GM23338 (cell line): ENCODE data around the gene ETV2. TPM values are rescaled to one million over a fixed set of nuclear protein-coding genes. Genes with fewer than 3 reads are reported as not detected.

ENCODE experiments used
- ATAC-seq: fragments of 200-7000 bp; cut with Tn5 transposase; 3 replicates; pipeline ENCODE4 v1.9.1; 2020
- DNase-seq: peaks from one replicate; pipeline ENCODE4 v3.0.0-alpha.2; 2015; ENCODE audit warnings: low spot score
- H2AFZ ChIP-seq: fragments of 200-600 bp; sonication (generic); 2 replicates; pipeline ENCODE4 v1.8.0; 2016; ENCODE audit warnings: antibody characterized with exemption, mild to moderate bottlenecking, moderate library complexity
- H3F3A ChIP-seq: fragments of 200-600 bp; sonication (generic); replicated peaks from 2 replicates; pipeline ENCODE4 v1.8.0; 2017; ENCODE audit warnings: antibody characterized with exemption, mixed run types, low read depth
- H3K27ac ChIP-seq: fragments of 200-600 bp; sonication (generic); 2 replicates; pipeline ENCODE4 v1.6.1; 2016; ENCODE audit warnings: low read depth
- H3K27me3 ChIP-seq: fragments of 200-600 bp; sonication (generic); 2 replicates; pipeline ENCODE4 v1.8.0; 2016; ENCODE audit warnings: mild to moderate bottlenecking, mixed run types, moderate library complexity; ENCODE audit not compliant: insufficient read depth
- H3K36me3 ChIP-seq: fragments of 200-600 bp; sonication (generic); 2 replicates; pipeline ENCODE4 v1.8.0; 2016; ENCODE audit warnings: mild to moderate bottlenecking; ENCODE audit not compliant: insufficient read depth
- H3K4me1 ChIP-seq: fragments of 200-600 bp; sonication (generic); 2 replicates; pipeline ENCODE4 v1.8.0; 2016; ENCODE audit warnings: mild to moderate bottlenecking, moderate library complexity; ENCODE audit not compliant: insufficient read depth
- H3K4me2 ChIP-seq: fragments of 200-600 bp; sonication (generic); 2 replicates; pipeline ENCODE4 v1.7.1; 2017; ENCODE audit warnings: mixed run types
- H3K4me3 ChIP-seq: fragments of 200-600 bp; sonication (generic); 2 replicates; pipeline ENCODE4 v1.6.1; 2016; ENCODE audit warnings: mixed run types
- H3K79me2 ChIP-seq: fragments of 200-600 bp; sonication (generic); replicated peaks from 2 replicates; pipeline ENCODE4 v1.8.0; 2017; ENCODE audit warnings: mild to moderate bottlenecking; ENCODE audit not compliant: insufficient read depth
- H3K9me2 ChIP-seq: fragments of 200-600 bp; sonication (generic); 2 replicates; pipeline ENCODE4 v1.8.0; 2017; ENCODE audit not compliant: insufficient read depth
- H4K20me1 ChIP-seq: fragments of 200-600 bp; sonication (generic); replicated peaks from 2 replicates; pipeline ENCODE4 v1.8.0; 2017; ENCODE audit warnings: mild to moderate bottlenecking; ENCODE audit not compliant: insufficient read depth
- H3K27ac Mint-ChIP-seq: 2 replicates; pipeline ENCODE4 v1.8.0; 2020; ENCODE audit warnings: inconsistent platforms, mild to moderate bottlenecking, moderate library complexity, mixed read lengths
- H3K27me3 Mint-ChIP-seq: 3 replicates; pipeline ENCODE4 v1.8.0; 2022; ENCODE audit warnings: low read depth, mild to moderate bottlenecking, moderate library complexity, mixed read lengths, inconsistent platforms; ENCODE audit not compliant: insufficient read depth, poor library complexity
- H3K36me3 Mint-ChIP-seq: 3 replicates; pipeline ENCODE4 v1.8.0; 2021; ENCODE audit warnings: low read depth, mild to moderate bottlenecking, inconsistent platforms, moderate library complexity, mixed read lengths
- H3K4me1 Mint-ChIP-seq: 3 replicates; pipeline ENCODE4 v1.8.0; 2020; ENCODE audit warnings: mild to moderate bottlenecking, inconsistent platforms, mixed read lengths
- H3K4me3 Mint-ChIP-seq: 3 replicates; pipeline ENCODE4 v1.8.0; 2021; ENCODE audit warnings: moderate library complexity, mild to moderate bottlenecking, inconsistent platforms, mixed read lengths
- H3K9me3 Mint-ChIP-seq: 3 replicates; pipeline ENCODE4 v1.8.0; 2020; ENCODE audit warnings: moderate library complexity, mild to moderate bottlenecking, inconsistent platforms, mixed read lengths
- CREB1 ChIP-seq: fragments of 250-450 bp; sonication (Bioruptor Pico); IDR thresholded peaks from 2 replicates; pipeline ENCODE4 v1.5.0; 2020; ENCODE audit warnings: low read depth, mild to moderate bottlenecking, moderate library complexity
- CTCF ChIP-seq, 2 experiments: fragments of 200-600 bp in 1 of 2; sonication (generic) in 1 of 2; conservative IDR thresholded peaks; 2 replicates each; pipeline versions ENCODE4 v1.5.1 to v1.6.1; 2016 to 2017; ENCODE audit warnings: antibody characterized with exemption in 2 of 2, low read depth in 2 of 2, mild to moderate bottlenecking in 2 of 2, moderate library complexity in 1 of 2
- EZH2 ChIP-seq: fragments of 200-600 bp; sonication (generic); IDR thresholded peaks from one replicate; pipeline ENCODE4 v1.8.0; 2017; ENCODE audit warnings: antibody characterized with exemption, mild to moderate bottlenecking, low read depth; ENCODE audit not compliant: unreplicated experiment
- EZH2phosphoT487 ChIP-seq: fragments of 200-600 bp; sonication (generic); IDR thresholded peaks from one replicate; pipeline ENCODE4 v1.8.1; 2018; ENCODE audit warnings: antibody characterized with exemption; ENCODE audit not compliant: unreplicated experiment
- JUNB ChIP-seq: IDR thresholded peaks from one replicate; pipeline ENCODE4 v1.6.1; 2016; ENCODE audit warnings: antibody characterized with exemption; ENCODE audit not compliant: unreplicated experiment
- NANOG ChIP-seq: IDR thresholded peaks from 2 replicates; pipeline ENCODE4 v1.6.1; 2016; ENCODE audit warnings: antibody characterized with exemption, borderline replicate concordance
- POLR2AphosphoS5 ChIP-seq: IDR thresholded peaks from 2 replicates; pipeline ENCODE4 v1.6.1; 2016; ENCODE audit warnings: antibody characterized with exemption, low read depth
- STAT1 ChIP-seq: IDR thresholded peaks from one replicate; pipeline ENCODE4 v1.6.1; 2016; ENCODE audit warnings: antibody characterized with exemption; ENCODE audit not compliant: unreplicated experiment
- ZNF114 ChIP-seq: fragments of 250-450 bp; sonication (Bioruptor Pico); IDR thresholded peaks from 2 replicates; pipeline ENCODE4 v1.5.0; 2020; ENCODE audit warnings: mild to moderate bottlenecking, moderate library complexity
- ZNF331 ChIP-seq: fragments of 250-450 bp; sonication (Bioruptor Pico); IDR thresholded peaks from 2 replicates; pipeline ENCODE4 v1.5.0; 2020; ENCODE audit warnings: low read depth, mild to moderate bottlenecking, moderate library complexity
- polyA plus RNA-seq: library from polyadenylated mRNA; unstranded; fragments of >200 nt; fragmentation: Nextera tagmentation; extraction: Ambion mirVana; gene quantifications from 2 replicates; pipeline ENCODE4 v1.2.1, GENCODE V29; 2016
- total RNA-seq: library from RNA; depleted of rRNA; stranded (reverse); fragments of >200 nt; shearing (Covaris generic); gene quantifications from 2 replicates; pipeline ENCODE4 v1.2.3, GENCODE V29; 2014
- TF ChIP-seq, protein P1 (sequence below): IDR thresholded peaks from 2 replicates; pipeline ENCODE4 v1.6.1; 2016; ENCODE audit warnings: antibody characterized with exemption
- TF ChIP-seq, protein P2 (sequence below): IDR thresholded peaks from one replicate; pipeline ENCODE4 v1.6.1; 2018; ENCODE audit warnings: antibody characterized with exemption; ENCODE audit not compliant: unreplicated experiment
- TF ChIP-seq, protein P3 (sequence below): fragments of 250-450 bp; sonication (Bioruptor Pico); IDR thresholded peaks from 2 replicates; pipeline ENCODE4 v1.5.0; 2020; ENCODE audit warnings: mild to moderate bottlenecking, moderate library complexity

ETV2 gene
- total and polyA plus RNA-seq, 2 experiments from 2014 or later: 0.87 to 1.5 TPM

DNA sequence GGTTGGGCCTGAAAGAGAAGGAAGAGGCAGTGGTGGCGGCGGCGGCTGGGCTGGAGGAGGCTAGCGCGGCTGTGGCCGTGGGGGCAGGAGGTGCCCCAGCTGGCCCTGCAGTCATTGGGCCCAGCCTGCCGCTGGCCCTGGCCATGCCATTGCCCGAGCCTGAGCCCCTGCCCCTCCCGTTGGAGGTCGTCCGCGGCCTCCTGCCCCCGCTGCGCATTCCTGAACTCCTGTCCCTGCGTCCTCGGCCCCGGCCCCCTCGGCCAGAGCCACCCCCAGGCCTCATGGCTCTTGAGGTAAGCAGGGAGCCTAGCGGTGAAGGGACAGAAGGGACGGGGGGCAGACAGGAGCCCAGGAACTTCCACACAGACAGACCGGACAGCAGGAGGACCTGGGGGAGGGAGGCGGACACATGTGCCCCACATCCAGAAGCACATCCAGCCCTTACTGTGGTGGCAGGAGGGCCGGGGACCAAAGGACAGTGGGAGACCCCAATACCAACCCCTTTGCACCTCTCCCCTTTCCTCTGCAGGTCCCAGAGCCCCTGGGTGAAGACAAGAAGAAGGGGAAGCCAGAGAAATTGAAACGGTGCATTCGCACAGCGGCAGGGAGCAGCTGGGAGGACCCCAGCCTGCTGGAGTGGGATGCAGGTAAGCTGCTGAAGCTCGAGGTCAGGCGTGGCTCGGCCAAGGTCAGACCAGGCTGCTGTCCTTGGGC lies 7.7 kb upstream of the ETV2 start:
- Mint-ChIP-seq H3K36me3 (peaks cover 59% of the 10 kb centered on the region), H3K4me1 (peaks cover 3% of the 10 kb centered on the region; the same call in 2 of the 3 replicates), H3K27ac (no peak overlapping the region), H3K27me3 (peaks cover 4% of the 10 kb centered on the region), H3K9me3 (no peaks in the 10 kb centered on the region; the same call in 2 of the 3 replicates), H3K4me3 (no peak overlapping the region)
- H3K9me2 ChIP-seq: no peaks in the 10 kb centered on the region
- 0 out of 2 replicates have a peak, but pooled peaks cover 4% of the 10 kb centered on the region for H3K36me3 ChIP-seq
- ATAC-seq: no peak
- TF ChIP-seq, protein P1, sequence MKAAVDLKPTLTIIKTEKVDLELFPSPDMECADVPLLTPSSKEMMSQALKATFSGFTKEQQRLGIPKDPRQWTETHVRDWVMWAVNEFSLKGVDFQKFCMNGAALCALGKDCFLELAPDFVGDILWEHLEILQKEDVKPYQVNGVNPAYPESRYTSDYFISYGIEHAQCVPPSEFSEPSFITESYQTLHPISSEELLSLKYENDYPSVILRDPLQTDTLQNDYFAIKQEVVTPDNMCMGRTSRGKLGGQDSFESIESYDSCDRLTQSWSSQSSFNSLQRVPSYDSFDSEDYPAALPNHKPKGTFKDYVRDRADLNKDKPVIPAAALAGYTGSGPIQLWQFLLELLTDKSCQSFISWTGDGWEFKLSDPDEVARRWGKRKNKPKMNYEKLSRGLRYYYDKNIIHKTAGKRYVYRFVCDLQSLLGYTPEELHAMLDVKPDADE: no peak
- TF ChIP-seq STAT1: no peak
- TF ChIP-seq CREB1 (CRISPR knock-in tag): no peak
- no peak for TF ChIP-seq NANOG
- TF ChIP-seq, protein P2, sequence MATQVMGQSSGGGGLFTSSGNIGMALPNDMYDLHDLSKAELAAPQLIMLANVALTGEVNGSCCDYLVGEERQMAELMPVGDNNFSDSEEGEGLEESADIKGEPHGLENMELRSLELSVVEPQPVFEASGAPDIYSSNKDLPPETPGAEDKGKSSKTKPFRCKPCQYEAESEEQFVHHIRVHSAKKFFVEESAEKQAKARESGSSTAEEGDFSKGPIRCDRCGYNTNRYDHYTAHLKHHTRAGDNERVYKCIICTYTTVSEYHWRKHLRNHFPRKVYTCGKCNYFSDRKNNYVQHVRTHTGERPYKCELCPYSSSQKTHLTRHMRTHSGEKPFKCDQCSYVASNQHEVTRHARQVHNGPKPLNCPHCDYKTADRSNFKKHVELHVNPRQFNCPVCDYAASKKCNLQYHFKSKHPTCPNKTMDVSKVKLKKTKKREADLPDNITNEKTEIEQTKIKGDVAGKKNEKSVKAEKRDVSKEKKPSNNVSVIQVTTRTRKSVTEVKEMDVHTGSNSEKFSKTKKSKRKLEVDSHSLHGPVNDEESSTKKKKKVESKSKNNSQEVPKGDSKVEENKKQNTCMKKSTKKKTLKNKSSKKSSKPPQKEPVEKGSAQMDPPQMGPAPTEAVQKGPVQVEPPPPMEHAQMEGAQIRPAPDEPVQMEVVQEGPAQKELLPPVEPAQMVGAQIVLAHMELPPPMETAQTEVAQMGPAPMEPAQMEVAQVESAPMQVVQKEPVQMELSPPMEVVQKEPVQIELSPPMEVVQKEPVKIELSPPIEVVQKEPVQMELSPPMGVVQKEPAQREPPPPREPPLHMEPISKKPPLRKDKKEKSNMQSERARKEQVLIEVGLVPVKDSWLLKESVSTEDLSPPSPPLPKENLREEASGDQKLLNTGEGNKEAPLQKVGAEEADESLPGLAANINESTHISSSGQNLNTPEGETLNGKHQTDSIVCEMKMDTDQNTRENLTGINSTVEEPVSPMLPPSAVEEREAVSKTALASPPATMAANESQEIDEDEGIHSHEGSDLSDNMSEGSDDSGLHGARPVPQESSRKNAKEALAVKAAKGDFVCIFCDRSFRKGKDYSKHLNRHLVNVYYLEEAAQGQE: no peak
- TF ChIP-seq EZH2phosphoT487: no peak
- TF ChIP-seq EZH2: no peak
- no peak for TF ChIP-seq JUNB
- no peak for TF ChIP-seq POLR2AphosphoS5
- no peak for TF ChIP-seq CTCF (conservative IDR thresholded peaks at IDR 0.05; ENCODE audit: low read depth in 2 of 2)
- no peak for TF ChIP-seq ZNF114 (CRISPR knock-in tag)
- TF ChIP-seq ZNF331 (CRISPR knock-in tag): no peak
- TF ChIP-seq, protein P3, sequence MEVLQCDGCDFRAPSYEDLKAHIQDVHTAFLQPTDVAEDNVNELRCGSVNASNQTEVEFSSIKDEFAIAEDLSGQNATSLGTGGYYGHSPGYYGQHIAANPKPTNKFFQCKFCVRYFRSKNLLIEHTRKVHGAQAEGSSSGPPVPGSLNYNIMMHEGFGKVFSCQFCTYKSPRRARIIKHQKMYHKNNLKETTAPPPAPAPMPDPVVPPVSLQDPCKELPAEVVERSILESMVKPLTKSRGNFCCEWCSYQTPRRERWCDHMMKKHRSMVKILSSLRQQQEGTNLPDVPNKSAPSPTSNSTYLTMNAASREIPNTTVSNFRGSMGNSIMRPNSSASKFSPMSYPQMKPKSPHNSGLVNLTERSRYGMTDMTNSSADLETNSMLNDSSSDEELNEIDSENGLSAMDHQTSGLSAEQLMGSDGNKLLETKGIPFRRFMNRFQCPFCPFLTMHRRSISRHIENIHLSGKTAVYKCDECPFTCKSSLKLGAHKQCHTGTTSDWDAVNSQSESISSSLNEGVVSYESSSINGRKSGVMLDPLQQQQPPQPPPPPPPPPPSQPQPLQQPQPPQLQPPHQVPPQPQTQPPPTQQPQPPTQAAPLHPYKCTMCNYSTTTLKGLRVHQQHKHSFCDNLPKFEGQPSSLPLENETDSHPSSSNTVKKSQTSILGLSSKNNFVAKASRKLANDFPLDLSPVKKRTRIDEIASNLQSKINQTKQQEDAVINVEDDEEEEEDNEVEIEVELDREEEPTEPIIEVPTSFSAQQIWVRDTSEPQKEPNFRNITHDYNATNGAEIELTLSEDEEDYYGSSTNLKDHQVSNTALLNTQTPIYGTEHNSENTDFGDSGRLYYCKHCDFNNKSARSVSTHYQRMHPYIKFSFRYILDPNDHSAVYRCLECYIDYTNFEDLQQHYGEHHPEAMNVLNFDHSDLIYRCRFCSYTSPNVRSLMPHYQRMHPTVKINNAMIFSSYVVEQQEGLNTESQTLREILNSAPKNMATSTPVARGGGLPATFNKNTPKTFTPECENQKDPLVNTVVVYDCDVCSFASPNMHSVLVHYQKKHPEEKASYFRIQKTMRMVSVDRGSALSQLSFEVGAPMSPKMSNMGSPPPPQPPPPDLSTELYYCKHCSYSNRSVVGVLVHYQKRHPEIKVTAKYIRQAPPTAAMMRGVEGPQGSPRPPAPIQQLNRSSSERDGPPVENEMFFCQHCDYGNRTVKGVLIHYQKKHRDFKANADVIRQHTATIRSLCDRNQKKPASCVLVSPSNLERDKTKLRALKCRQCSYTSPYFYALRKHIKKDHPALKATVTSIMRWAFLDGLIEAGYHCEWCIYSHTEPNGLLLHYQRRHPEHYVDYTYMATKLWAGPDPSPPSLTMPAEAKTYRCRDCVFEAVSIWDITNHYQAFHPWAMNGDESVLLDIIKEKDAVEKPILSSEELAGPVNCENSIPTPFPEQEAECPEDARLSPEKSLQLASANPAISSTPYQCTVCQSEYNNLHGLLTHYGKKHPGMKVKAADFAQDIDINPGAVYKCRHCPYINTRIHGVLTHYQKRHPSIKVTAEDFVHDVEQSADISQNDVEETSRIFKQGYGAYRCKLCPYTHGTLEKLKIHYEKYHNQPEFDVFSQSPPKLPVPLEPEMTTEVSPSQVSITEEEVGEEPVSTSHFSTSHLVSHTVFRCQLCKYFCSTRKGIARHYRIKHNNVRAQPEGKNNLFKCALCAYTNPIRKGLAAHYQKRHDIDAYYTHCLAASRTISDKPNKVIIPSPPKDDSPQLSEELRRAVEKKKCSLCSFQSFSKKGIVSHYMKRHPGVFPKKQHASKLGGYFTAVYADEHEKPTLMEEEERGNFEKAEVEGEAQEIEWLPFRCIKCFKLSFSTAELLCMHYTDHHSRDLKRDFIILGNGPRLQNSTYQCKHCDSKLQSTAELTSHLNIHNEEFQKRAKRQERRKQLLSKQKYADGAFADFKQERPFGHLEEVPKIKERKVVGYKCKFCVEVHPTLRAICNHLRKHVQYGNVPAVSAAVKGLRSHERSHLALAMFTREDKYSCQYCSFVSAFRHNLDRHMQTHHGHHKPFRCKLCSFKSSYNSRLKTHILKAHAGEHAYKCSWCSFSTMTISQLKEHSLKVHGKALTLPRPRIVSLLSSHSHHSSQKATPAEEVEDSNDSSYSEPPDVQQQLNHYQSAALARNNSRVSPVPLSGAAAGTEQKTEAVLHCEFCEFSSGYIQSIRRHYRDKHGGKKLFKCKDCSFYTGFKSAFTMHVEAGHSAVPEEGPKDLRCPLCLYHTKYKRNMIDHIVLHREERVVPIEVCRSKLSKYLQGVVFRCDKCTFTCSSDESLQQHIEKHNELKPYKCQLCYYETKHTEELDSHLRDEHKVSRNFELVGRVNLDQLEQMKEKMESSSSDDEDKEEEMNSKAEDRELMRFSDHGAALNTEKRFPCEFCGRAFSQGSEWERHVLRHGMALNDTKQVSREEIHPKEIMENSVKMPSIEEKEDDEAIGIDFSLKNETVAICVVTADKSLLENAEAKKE (CRISPR knock-in tag): no peak
- no peak for DNase-seq
- H3K4me2 ChIP-seq: no peak overlapping the region
- no peak overlapping the region for H3K4me3 ChIP-seq
- no peak overlapping the region for H3K27ac ChIP-seq
- peaks cover 5% of the 10 kb centered on the region for H3K4me1 ChIP-seq
- peaks cover 11% of the 10 kb centered on the region for H3K79me2 ChIP-seq
- peaks cover 3% of the 10 kb centered on the region for H4K20me1 ChIP-seq
- no peaks in the 10 kb centered on the region for H3F3A ChIP-seq
- H2AFZ ChIP-seq: no peak overlapping the region
- no peaks in the 10 kb centered on the region for H3K27me3 ChIP-seq
